GM19043 (cell line): Measurements from ENCODE around the gene TTLL7.
"Not testable (repeated sequence)": the region's sequence is repeated elsewhere in the genome, so short reads cannot be mapped to it uniquely, and the experiment has no call there.

ENCODE experiments used
- ATAC-seq: cut with Tn5 transposase; IDR thresholded peaks from one replicate; pipeline ENCODE4 v1.9.1; 2021; ENCODE audit warnings: low read depth; ENCODE audit not compliant: unreplicated experiment

TTLL7 gene

GRCh38 chr1:83932281-83932680 lies 66.7 kb downstream of the TTLL7 start:
- ATAC-seq = no peak

- peak; percentile 91 for ATAC-seq
These were observed 67.2 kb downstream of the TTLL7 start for GRCh38 chr1:83931658-83932253.

- ATAC-seq = no peak
These were observed 69.7 kb downstream of the TTLL7 start for GRCh38 chr1:83929184-83929583.

GRCh38 chr1:83928396-83928795 lies 70.5 kb downstream of the TTLL7 start:
- no peak for ATAC-seq

GRCh38 chr1:83927701-83928100 lies 71.2 kb downstream of the TTLL7 start:
- no peak for ATAC-seq

GRCh38 chr1:83927061-83927460 lies 71.9 kb downstream of the TTLL7 start:
- no peak for ATAC-seq

- no peak for ATAC-seq
These were observed 75.4 kb downstream of the TTLL7 start for GRCh38 chr1:83923553-83923952.

- ATAC-seq = no peak
These were observed 76.5 kb downstream of the TTLL7 start for GRCh38 chr1:83922431-83922830.

- ATAC-seq = no peak
These were observed 78.6 kb downstream of the TTLL7 start for GRCh38 chr1:83920320-83920719.

- no peak for ATAC-seq
These were observed 79.1 kb downstream of the TTLL7 start for GRCh38 chr1:83919872-83920271.

GRCh38 chr1:83918688-83919285 lies 80.1 kb downstream of the TTLL7 start:
- ATAC-seq = no peak

- ATAC-seq = no peak
These were observed 81.0 kb downstream of the TTLL7 start for GRCh38 chr1:83917959-83918358.

GRCh38 chr1:83916094-83916493 lies 82.8 kb downstream of the TTLL7 start:
- ATAC-seq = not testable (repeated sequence)

GRCh38 chr1:83912876-83913275 lies 86.1 kb downstream of the TTLL7 start:
- no peak for ATAC-seq

- ATAC-seq = no peak
These were observed 88.5 kb downstream of the TTLL7 start for GRCh38 chr1:83910461-83910860.

- ATAC-seq = no peak
These were observed 89.2 kb downstream of the TTLL7 start for GRCh38 chr1:83909687-83910086.

GRCh38 chr1:83905315-83905907 lies 93.5 kb downstream of the TTLL7 start:
- ATAC-seq = peak; percentile 48

GRCh38 chr1:83901547-83902155 lies 97.3 kb downstream of the TTLL7 start:
- no peak for ATAC-seq

- no peak for ATAC-seq
These were observed 98.4 kb downstream of the TTLL7 start for GRCh38 chr1:83900524-83900923.

GRCh38 chr1:83897516-83897915 lies 101.4 kb downstream of the TTLL7 start:
- no peak for ATAC-seq

GRCh38 chr1:83896299-83896698 lies 102.6 kb downstream of the TTLL7 start:
- no peak for ATAC-seq

GRCh38 chr1:83889707-83890106 lies 109.2 kb downstream of the TTLL7 start:
- no peak for ATAC-seq
